ENCODE data around the gene KCNQ1.

- TF ChIP-seq, protein P1, sequence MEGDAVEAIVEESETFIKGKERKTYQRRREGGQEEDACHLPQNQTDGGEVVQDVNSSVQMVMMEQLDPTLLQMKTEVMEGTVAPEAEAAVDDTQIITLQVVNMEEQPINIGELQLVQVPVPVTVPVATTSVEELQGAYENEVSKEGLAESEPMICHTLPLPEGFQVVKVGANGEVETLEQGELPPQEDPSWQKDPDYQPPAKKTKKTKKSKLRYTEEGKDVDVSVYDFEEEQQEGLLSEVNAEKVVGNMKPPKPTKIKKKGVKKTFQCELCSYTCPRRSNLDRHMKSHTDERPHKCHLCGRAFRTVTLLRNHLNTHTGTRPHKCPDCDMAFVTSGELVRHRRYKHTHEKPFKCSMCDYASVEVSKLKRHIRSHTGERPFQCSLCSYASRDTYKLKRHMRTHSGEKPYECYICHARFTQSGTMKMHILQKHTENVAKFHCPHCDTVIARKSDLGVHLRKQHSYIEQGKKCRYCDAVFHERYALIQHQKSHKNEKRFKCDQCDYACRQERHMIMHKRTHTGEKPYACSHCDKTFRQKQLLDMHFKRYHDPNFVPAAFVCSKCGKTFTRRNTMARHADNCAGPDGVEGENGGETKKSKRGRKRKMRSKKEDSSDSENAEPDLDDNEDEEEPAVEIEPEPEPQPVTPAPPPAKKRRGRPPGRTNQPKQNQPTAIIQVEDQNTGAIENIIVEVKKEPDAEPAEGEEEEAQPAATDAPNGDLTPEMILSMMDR (IDR thresholded peaks at IDR 0.05): no peak
- no peak for TF ChIP-seq EZH2 (IDR thresholded peaks at IDR 0.05; ENCODE audit: borderline replicate concordance, insufficient read depth, low read depth, low read length, poor library complexity, severe bottlenecking)
Observed at GRCh38 chr11:2761131-2762030, 316.6 kb downstream of the KCNQ1 start.

All from B cell (primary cell).